Breast epithelium (tissue), 3 donors: ENCODE measurements around the gene CYP46A1.

Experiments
- CTCF ChIP-seq, 3 donors: fragments of 450-650 bp; IDR thresholded peaks; one replicate each; pipeline ENCODE4 v1.5.1; 2016 to 2017; ENCODE audit warnings: antibody characterized with exemption in 3 of 3, mild to moderate bottlenecking in 3 of 3, moderate library complexity in 3 of 3
- POLR2A ChIP-seq: fragments of 450-650 bp; IDR thresholded peaks from one replicate; pipeline ENCODE4 v1.6.1; 2016; ENCODE audit warnings: antibody characterized with exemption, mild to moderate bottlenecking, moderate library complexity

- TF ChIP-seq CTCF (IDR thresholded peaks at IDR 0.05): no peak
- TF ChIP-seq POLR2A: no peak
These were observed 13.5 kb upstream of the CYP46A1 start for GRCh38 chr14:99670361-99671234.
